GM18951 (cell line): ENCODE measurements around the gene PVR.
"Not testable (repeated sequence)": the region's sequence is repeated elsewhere in the genome, so short reads cannot be mapped to it uniquely, and the experiment has no call there.

Experiments
- POLR2A ChIP-seq: IDR thresholded peaks from 4 replicates; pipeline ENCODE4 v1.6.1; 2011; ENCODE audit warnings: mild to moderate bottlenecking; ENCODE audit not compliant: insufficient read length, insufficient read depth; ENCODE audit errors: extremely low read depth
- in situ Hi-C: fragments of 300-500 bp; cut with MboI; formaldehyde crosslinking; loops from one replicate; pipeline ENCODE4 v1.12.0; 2022; ENCODE audit warnings: low sequenced_read_pairs, mixed read lengths, inconsistent platforms; ENCODE audit not compliant: unreplicated experiment

The PVR gene

GRCh38 chr19:44661904-44662303, 18.2 kb downstream of the PVR start:
- TF ChIP-seq POLR2A, result no peak
- in situ Hi-C loops, result no loop called here

GRCh38 chr19:44662691-44663385, 19.1 kb downstream of the PVR start:
- TF ChIP-seq POLR2A, result no peak
- in situ Hi-C loops, result no loop called here

- no peak for TF ChIP-seq POLR2A
- in situ Hi-C loops, result no loop called here
These were observed 20.3 kb downstream of the PVR start for GRCh38 chr19:44663996-44664395.

DNA sequence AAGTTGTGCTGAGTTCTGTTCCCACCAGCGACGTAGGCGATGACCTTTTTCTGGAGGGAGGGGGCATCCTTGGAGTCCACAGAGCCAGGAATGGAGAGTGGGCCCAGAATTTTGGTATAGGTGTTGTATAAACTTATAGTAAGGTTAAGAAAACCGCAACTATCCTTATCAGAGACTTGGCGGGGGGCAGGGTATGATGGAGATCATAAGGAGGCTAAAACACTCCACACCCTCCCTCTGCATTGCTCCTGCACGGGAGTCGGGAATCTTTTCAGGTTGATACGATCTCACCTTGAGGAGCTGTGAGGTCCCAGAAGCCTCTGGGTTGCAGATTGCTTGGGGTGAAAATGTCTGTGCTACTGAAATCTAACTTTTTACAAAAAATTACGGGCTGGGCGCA, 21.3 kb downstream of the PVR start:
- TF ChIP-seq POLR2A, result no peak
- in situ Hi-C loops, result no loop called here

DNA sequence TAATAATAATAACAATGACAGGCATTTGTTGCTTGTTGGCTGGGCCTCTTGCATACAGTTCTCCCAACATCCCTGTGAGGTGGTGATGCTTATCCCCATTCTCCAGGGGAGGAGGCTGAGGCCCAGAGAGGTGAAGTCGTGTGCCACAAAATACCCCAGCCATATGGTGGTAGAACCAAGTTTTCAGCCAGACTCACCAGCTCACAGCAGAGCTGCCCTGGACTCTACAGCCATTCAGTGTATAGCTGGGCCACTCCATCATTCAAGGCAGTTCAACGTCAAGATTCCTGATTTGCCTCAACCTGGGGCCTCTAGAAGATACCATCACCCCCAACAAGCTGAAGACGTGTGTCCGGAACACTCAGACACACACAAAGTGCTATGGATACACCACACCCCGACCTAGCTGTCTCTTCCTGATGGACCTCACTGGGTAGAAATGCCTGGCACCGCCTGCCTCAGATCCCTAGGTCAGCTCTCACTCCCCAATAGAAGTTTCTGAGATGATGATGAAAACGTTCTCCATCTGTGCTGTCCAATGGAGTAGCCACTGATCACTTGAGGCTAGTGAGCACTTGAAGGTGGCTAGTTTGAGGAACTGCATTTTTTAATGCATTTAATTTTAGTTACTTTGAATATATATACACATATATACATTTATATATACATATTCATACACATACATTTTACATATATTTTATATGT, 23.3 kb downstream of the PVR start:
- in situ Hi-C loops, result no loop called here
- no peak for TF ChIP-seq POLR2A

- in situ Hi-C loops, result no loop called here
- TF ChIP-seq POLR2A, result no peak
These were observed 25.5 kb downstream of the PVR start for GRCh38 chr19:44668985-44669764.

GRCh38 chr19:44670027-44670426, 26.3 kb downstream of the PVR start:
- in situ Hi-C loops, result not testable (repeated sequence)

- no peak for TF ChIP-seq POLR2A
- in situ Hi-C loops, result no loop called here
These were observed 27.7 kb downstream of the PVR start, which contains the start of gene CEACAM19 for GRCh38 chr19:44671400-44671799. Gene CEACAM19, plus strand, starts transcription at chr19:44671482. Its CDS starts 450 bp downstream, at chr19:44671932.

DNA sequence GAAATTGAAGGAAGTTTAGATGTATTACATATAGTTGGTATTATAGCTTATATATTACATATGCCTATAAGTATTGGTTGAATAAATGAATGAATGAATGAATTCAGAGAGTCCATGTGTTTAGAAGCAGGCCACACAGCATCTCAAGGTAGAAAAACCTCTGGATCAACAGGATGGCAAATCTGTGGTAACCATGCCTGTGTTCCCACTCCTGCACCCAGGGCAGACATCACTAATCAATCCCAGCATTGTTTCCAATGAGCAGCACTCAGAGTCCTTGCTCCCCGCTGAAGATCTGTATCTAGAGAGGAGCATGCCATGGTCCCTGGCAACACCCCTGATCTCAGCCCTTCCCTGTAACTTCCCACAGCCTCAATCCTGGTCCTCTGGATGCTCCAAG, 28.5 kb downstream of the PVR start:
- in situ Hi-C loops, result no loop called here
- no peak for TF ChIP-seq POLR2A

DNA sequence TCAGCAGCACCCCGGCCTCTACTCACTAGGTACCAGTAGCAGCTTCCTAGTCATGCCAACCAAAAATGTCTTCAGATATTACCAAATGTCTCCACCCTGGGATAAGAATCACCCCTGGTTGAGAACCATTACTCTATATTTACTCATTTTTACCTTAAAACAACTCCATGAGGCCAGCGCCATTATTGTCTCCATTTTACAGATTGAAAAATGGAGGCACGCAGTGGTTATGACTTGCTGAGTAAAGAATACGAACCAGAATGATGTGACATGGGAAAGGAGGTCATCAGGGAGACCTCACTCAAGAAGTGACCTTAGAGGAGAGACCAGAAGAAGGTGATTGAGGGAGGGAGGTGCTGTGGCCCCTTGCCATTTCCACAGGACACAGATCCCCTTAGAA, 29.8 kb downstream of the PVR start:
- no peak for TF ChIP-seq POLR2A
- in situ Hi-C loops, result no loop called here

DNA sequence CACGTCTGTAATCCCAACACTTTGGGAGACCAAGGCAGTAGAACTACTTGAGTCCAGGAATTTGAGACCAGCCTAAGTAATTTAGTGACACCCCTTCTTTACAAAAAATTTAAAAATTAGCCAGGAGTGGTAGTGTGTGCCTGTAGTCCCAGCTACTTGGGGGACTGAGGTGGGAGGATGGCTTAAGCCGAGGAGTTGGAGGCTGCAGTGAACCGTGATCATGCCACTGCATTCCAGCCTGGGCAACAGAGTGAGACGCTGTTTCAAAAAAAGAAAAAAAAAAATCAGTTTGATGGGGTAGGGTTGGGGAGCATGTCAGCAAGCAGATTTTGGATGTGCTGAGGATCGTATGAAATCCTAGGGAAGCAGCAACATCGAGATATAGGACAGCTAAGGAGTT, 31.8 kb downstream of the PVR start:
- in situ Hi-C loops, result no loop called here
- no peak for TF ChIP-seq POLR2A

DNA sequence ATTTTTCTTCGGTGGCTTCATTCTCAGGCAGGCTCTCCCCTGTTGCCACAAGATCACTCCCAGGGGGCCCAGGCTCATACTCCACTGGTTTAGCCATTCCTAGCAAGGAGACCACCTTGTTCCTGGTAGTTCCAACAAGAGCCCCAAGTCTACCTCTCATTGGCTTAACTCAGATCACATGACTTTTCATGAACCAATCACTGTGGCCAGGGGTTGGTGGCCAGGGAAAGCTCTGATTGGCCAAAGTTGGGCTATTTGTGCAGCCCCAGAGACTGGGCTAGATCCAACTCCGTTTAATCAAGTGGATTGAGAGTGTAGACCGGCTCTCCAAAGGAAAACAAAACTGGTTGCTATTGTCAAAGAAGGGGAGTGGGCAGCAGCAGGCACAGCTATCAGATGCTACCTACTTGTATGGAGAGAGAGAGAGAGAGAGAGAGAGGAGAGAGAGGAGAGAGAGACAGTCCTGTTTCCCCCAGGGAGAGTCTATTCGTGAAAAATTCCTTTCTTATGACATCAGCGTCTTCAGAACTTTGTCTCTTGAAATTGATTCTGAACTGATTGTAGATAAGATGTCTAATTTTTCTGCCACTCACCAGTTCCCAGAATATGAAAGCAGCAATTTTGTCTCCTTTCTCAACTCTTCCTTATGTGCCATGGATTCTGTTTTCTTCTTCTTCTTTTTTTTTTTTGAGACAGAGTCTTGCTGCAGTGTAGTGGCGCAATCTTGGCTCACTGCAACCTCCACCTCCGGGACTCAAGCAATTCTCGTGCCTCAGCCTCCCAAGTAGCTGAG, 33.5 kb downstream of the PVR start:
- TF ChIP-seq POLR2A, result no peak
- in situ Hi-C loops, result no loop called here

- in situ Hi-C loops, result no loop called here
- TF ChIP-seq POLR2A, result no peak
These were observed 36.8 kb downstream of the PVR start for GRCh38 chr19:44680536-44680935.
